ENCODE results near the gene SLC13A1.

The SLC13A1 gene

GRCh38 chr7:123215350-123215749 lies 15.6 kb upstream of the SLC13A1 start:
- no peak overlapping the region for H3K4me3 ChIP-seq (ENCODE audit: low read length)
- H3K27ac ChIP-seq (ENCODE audit: low read depth, low read length), result no peak overlapping the region
- H3K9ac ChIP-seq (ENCODE audit: low read length), result no peak overlapping the region
- no peaks in the 10 kb centered on the region for H3K4me1 ChIP-seq (ENCODE audit: control insufficient read depth, insufficient read depth, low read length)
- no peaks in the 10 kb centered on the region for H3K36me3 ChIP-seq (ENCODE audit: control insufficient read depth, insufficient read depth, low read length)
- no peaks in the 10 kb centered on the region for H3K27me3 ChIP-seq (ENCODE audit: control insufficient read depth, insufficient read depth, low read length)

- no peak overlapping the region for H3K4me3 ChIP-seq (ENCODE audit: low read length)
Measured at GRCh38 chr7:123211545-123211944, 11.8 kb upstream of the SLC13A1 start.

GRCh38 chr7:123210986-123211385 lies 11.2 kb upstream of the SLC13A1 start:
- Histone ChIP-seq H3K4me3 (ENCODE audit: low read length) (no peak overlapping the region), H3K36me3 (ENCODE audit: control insufficient read depth, insufficient read depth, low read length) (no peaks in the 10 kb centered on the region), H3K27me3 (ENCODE audit: control insufficient read depth, insufficient read depth, low read length) (no peaks in the 10 kb centered on the region), H3K9ac (ENCODE audit: low read length) (no peak overlapping the region), H3K27ac (ENCODE audit: low read depth, low read length) (no peak overlapping the region), H3K4me1 (ENCODE audit: control insufficient read depth, insufficient read depth, low read length) (no peaks in the 10 kb centered on the region)

More at GRCh38 chr7:123211545-123211944, 11.8 kb upstream of the SLC13A1 start:
- Histone ChIP-seq H3K27ac (ENCODE audit: low read depth, low read length) (no peak overlapping the region), H3K27me3 (ENCODE audit: control insufficient read depth, insufficient read depth, low read length) (no peaks in the 10 kb centered on the region), H3K36me3 (ENCODE audit: control insufficient read depth, insufficient read depth, low read length) (no peaks in the 10 kb centered on the region), H3K4me1 (ENCODE audit: control insufficient read depth, insufficient read depth, low read length) (no peaks in the 10 kb centered on the region), H3K9ac (ENCODE audit: low read length) (no peak overlapping the region)

- no peaks in the 10 kb centered on the region for H3K36me3 ChIP-seq (ENCODE audit: control insufficient read depth, insufficient read depth, low read length)
- no peak overlapping the region for H3K9ac ChIP-seq (ENCODE audit: low read length)
- H3K4me3 ChIP-seq (ENCODE audit: low read length), result no peak overlapping the region
- no peaks in the 10 kb centered on the region for H3K4me1 ChIP-seq (ENCODE audit: control insufficient read depth, insufficient read depth, low read length)
- H3K27ac ChIP-seq (ENCODE audit: low read depth, low read length), result no peak overlapping the region
- no peaks in the 10 kb centered on the region for H3K27me3 ChIP-seq (ENCODE audit: control insufficient read depth, insufficient read depth, low read length)
Measured at GRCh38 chr7:123209786-123210185, 10.0 kb upstream of the SLC13A1 start.

GRCh38 chr7:123208793-123209192 lies 9.0 kb upstream of the SLC13A1 start:
- Histone ChIP-seq H3K27ac (ENCODE audit: low read depth, low read length) (no peak overlapping the region), H3K9ac (ENCODE audit: low read length) (no peak overlapping the region), H3K4me3 (ENCODE audit: low read length) (no peak overlapping the region), H3K27me3 (ENCODE audit: control insufficient read depth, insufficient read depth, low read length) (no peaks in the 10 kb centered on the region), H3K36me3 (ENCODE audit: control insufficient read depth, insufficient read depth, low read length) (no peaks in the 10 kb centered on the region), H3K4me1 (ENCODE audit: control insufficient read depth, insufficient read depth, low read length) (no peaks in the 10 kb centered on the region)

GRCh38 chr7:123204206-123204835 lies 4.6 kb upstream of the SLC13A1 start:
- Histone ChIP-seq H3K27me3 (ENCODE audit: control insufficient read depth, insufficient read depth, low read length) (no peaks in the 10 kb centered on the region), H3K27ac (ENCODE audit: low read depth, low read length) (no peak overlapping the region), H3K4me1 (ENCODE audit: control insufficient read depth, insufficient read depth, low read length) (no peaks in the 10 kb centered on the region), H3K36me3 (ENCODE audit: control insufficient read depth, insufficient read depth, low read length) (no peaks in the 10 kb centered on the region), H3K4me3 (ENCODE audit: low read length) (no peak overlapping the region), H3K9ac (ENCODE audit: low read length) (no peak overlapping the region)

- Histone ChIP-seq H3K27ac (ENCODE audit: low read depth, low read length) (no peak overlapping the region), H3K36me3 (ENCODE audit: control insufficient read depth, insufficient read depth, low read length) (no peaks in the 10 kb centered on the region), H3K27me3 (ENCODE audit: control insufficient read depth, insufficient read depth, low read length) (no peaks in the 10 kb centered on the region), H3K4me3 (ENCODE audit: low read length) (no peak overlapping the region), H3K4me1 (ENCODE audit: control insufficient read depth, insufficient read depth, low read length) (no peaks in the 10 kb centered on the region), H3K9ac (ENCODE audit: low read length) (no peak overlapping the region)
Measured at GRCh38 chr7:123201901-123202300, 2.1 kb upstream of the SLC13A1 start.

- Histone ChIP-seq H3K36me3 (ENCODE audit: control insufficient read depth, insufficient read depth, low read length) (no peaks in the 10 kb centered on the region), H3K27me3 (ENCODE audit: control insufficient read depth, insufficient read depth, low read length) (no peaks in the 10 kb centered on the region), H3K4me1 (ENCODE audit: control insufficient read depth, insufficient read depth, low read length) (no peaks in the 10 kb centered on the region), H3K4me3 (ENCODE audit: low read length) (no peak overlapping the region), H3K9ac (ENCODE audit: low read length) (no peak overlapping the region), H3K27ac (ENCODE audit: low read depth, low read length) (no peak overlapping the region)
Measured at GRCh38 chr7:123198668-123199652, 809 bp downstream of the SLC13A1 start.

GRCh38 chr7:123198111-123198510 lies 1.7 kb downstream of the SLC13A1 start:
- no peaks in the 10 kb centered on the region for H3K27me3 ChIP-seq (ENCODE audit: control insufficient read depth, insufficient read depth, low read length)
- no peak overlapping the region for H3K27ac ChIP-seq (ENCODE audit: low read depth, low read length)
- H3K4me1 ChIP-seq (ENCODE audit: control insufficient read depth, insufficient read depth, low read length), result no peaks in the 10 kb centered on the region
- no peak overlapping the region for H3K4me3 ChIP-seq (ENCODE audit: low read length)
- no peaks in the 10 kb centered on the region for H3K36me3 ChIP-seq (ENCODE audit: control insufficient read depth, insufficient read depth, low read length)
- H3K9ac ChIP-seq (ENCODE audit: low read length), result no peak overlapping the region

- Histone ChIP-seq H3K36me3 (ENCODE audit: control insufficient read depth, insufficient read depth, low read length) (no peaks in the 10 kb centered on the region), H3K4me1 (ENCODE audit: control insufficient read depth, insufficient read depth, low read length) (no peaks in the 10 kb centered on the region), H3K27ac (ENCODE audit: low read depth, low read length) (no peak overlapping the region), H3K9ac (ENCODE audit: low read length) (no peak overlapping the region), H3K27me3 (ENCODE audit: control insufficient read depth, insufficient read depth, low read length) (no peaks in the 10 kb centered on the region), H3K4me3 (ENCODE audit: low read length) (no peak overlapping the region)
Measured at GRCh38 chr7:123193235-123193634, 6.5 kb downstream of the SLC13A1 start.

- no peak overlapping the region for H3K4me3 ChIP-seq (ENCODE audit: low read length)
Measured at GRCh38 chr7:123191132-123191531, 8.6 kb downstream of the SLC13A1 start.

GRCh38 chr7:123190109-123190831 lies 9.5 kb downstream of the SLC13A1 start:
- Histone ChIP-seq H3K9ac (ENCODE audit: low read length) (no peak overlapping the region), H3K4me1 (ENCODE audit: control insufficient read depth, insufficient read depth, low read length) (no peaks in the 10 kb centered on the region), H3K4me3 (ENCODE audit: low read length) (no peak overlapping the region), H3K27me3 (ENCODE audit: control insufficient read depth, insufficient read depth, low read length) (no peaks in the 10 kb centered on the region), H3K27ac (ENCODE audit: low read depth, low read length) (no peak overlapping the region), H3K36me3 (ENCODE audit: control insufficient read depth, insufficient read depth, low read length) (no peaks in the 10 kb centered on the region)

More at GRCh38 chr7:123191132-123191531, 8.6 kb downstream of the SLC13A1 start:
- no peaks in the 10 kb centered on the region for H3K27me3 ChIP-seq (ENCODE audit: control insufficient read depth, insufficient read depth, low read length)
- no peak overlapping the region for H3K27ac ChIP-seq (ENCODE audit: low read depth, low read length)
- no peak overlapping the region for H3K9ac ChIP-seq (ENCODE audit: low read length)
- H3K4me1 ChIP-seq (ENCODE audit: control insufficient read depth, insufficient read depth, low read length), result no peaks in the 10 kb centered on the region
- H3K36me3 ChIP-seq (ENCODE audit: control insufficient read depth, insufficient read depth, low read length), result no peaks in the 10 kb centered on the region

All from rectal smooth muscle tissue (tissue), 1 donor.